Body of pancreas (tissue), 4 donors: Measurements from ENCODE around the gene PCDH15.

Experiments used
- POLR2A ChIP-seq, 3 donors: fragments of 450-650 bp; IDR thresholded peaks; one replicate each; pipeline ENCODE4 v1.6.1; 2016; ENCODE audit warnings: antibody characterized with exemption in 3 of 3, mild to moderate bottlenecking in 2 of 3
- TF ChIP-seq, protein P1 (sequence below), 7 experiments: fragments of 450-650 bp in 4 of 7; fragments of 200-600 bp in 3 of 7; sonication (generic) in 3 of 7; IDR thresholded peaks; one replicate each; pipeline ENCODE4 v1.5.1; 2016 to 2019; ENCODE audit warnings: antibody characterized with exemption in 7 of 7

GRCh38 chr10:54800741-54801421 is at the start of gene PCDH15:
- TF ChIP-seq, protein P1, sequence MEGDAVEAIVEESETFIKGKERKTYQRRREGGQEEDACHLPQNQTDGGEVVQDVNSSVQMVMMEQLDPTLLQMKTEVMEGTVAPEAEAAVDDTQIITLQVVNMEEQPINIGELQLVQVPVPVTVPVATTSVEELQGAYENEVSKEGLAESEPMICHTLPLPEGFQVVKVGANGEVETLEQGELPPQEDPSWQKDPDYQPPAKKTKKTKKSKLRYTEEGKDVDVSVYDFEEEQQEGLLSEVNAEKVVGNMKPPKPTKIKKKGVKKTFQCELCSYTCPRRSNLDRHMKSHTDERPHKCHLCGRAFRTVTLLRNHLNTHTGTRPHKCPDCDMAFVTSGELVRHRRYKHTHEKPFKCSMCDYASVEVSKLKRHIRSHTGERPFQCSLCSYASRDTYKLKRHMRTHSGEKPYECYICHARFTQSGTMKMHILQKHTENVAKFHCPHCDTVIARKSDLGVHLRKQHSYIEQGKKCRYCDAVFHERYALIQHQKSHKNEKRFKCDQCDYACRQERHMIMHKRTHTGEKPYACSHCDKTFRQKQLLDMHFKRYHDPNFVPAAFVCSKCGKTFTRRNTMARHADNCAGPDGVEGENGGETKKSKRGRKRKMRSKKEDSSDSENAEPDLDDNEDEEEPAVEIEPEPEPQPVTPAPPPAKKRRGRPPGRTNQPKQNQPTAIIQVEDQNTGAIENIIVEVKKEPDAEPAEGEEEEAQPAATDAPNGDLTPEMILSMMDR (IDR thresholded peaks at IDR 0.05): peak in 5 of 7 experiments; percentile 15 to 41 (median 26)
- no peak for TF ChIP-seq POLR2A (IDR thresholded peaks at IDR 0.05)
